Esophagus squamous epithelium (tissue), 4 donors: Measurements from ENCODE around the gene PADI2.

Experiments used
- CTCF ChIP-seq, 6 experiments: fragments of 450-650 bp in 4 of 6; fragments of 200-600 bp in 2 of 6; sonication (generic) in 2 of 6; IDR thresholded peaks; one replicate each; pipeline ENCODE4 v1.5.1; 2016 to 2019; ENCODE audit warnings: antibody characterized with exemption in 6 of 6, mild to moderate bottlenecking in 4 of 6, moderate library complexity in 4 of 6
- POLR2A ChIP-seq, 4 donors: fragments of 450-650 bp; IDR thresholded peaks; one replicate each; pipeline ENCODE4 v1.6.1; 2017; ENCODE audit warnings: antibody characterized with exemption in 4 of 4, mild to moderate bottlenecking in 4 of 4, moderate library complexity in 3 of 4

DNA sequence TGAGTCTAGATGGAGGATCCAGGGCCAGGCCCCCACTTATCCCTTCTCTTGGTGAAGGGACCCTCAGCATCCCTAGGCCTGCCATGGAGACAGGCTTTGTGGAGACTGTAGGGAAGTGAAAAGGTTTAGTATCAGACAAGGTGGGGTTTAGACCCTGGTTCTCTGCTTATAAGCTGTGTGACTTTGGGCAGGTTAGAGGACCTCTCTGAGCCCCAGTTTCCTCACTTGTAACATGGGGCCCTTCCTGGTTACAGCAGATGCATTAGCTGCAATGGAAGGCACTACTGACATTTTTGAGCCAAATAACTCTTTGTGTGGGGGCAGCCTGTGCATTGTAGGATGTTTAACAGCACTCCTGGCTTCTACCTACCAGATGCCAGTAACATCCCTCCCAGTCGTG lies 22.7 kb downstream of the PADI2 start:
- TF ChIP-seq CTCF (IDR thresholded peaks at IDR 0.05) (no peak), POLR2A (IDR thresholded peaks at IDR 0.05) (no peak)
